ENCODE results near the gene OR52B6. TPM values are rescaled to one million over a fixed set of nuclear protein-coding genes. Genes with fewer than 3 reads are reported as not detected.

Gene OR52B6
- total RNA-seq, 1 experiment from 2014 or later: not detected

- TF ChIP-seq ARID4B (CRISPR knock-in tag; IDR thresholded peaks at IDR 0.05; ENCODE audit: borderline replicate concordance) (no peak), ERG (CRISPR knock-in tag; IDR thresholded peaks at IDR 0.05) (no peak), MLX (CRISPR knock-in tag; IDR thresholded peaks at IDR 0.05) (no peak)
Measured at GRCh38 chr11:5625281-5625680, 44.6 kb downstream of the OR52B6 start (continued).

- Mint-ChIP-seq H3K9me3 (0 out of 2 replicates have a peak, but pooled peaks cover 3% of the 10 kb centered on the region), H3K36me3 (no peaks in the 10 kb centered on the region), H3K4me1 (peaks cover 29% of the 10 kb centered on the region), H3K27me3 (ENCODE audit: low read depth) (no peaks in the 10 kb centered on the region), H3K4me3 (no peak overlapping the region), H3K27ac (no peak overlapping the region)
- DNase-seq (ENCODE audit: low spot score) (no peak), ATAC-seq (no peak)
- CTCF ChIA-PET: no interaction called here
- POLR2A ChIA-PET: no interaction called here
- no peak for TF ChIP-seq USF1 (CRISPR knock-in tag; IDR thresholded peaks at IDR 0.05)
- no peak for TF ChIP-seq NR1H2 (CRISPR knock-in tag; IDR thresholded peaks at IDR 0.05)
- no peak for TF ChIP-seq CREM (CRISPR knock-in tag; IDR thresholded peaks at IDR 0.05)
Measured at GRCh38 chr11:5626196-5626595, 45.5 kb downstream of the OR52B6 start.

- no peak for DNase-seq (ENCODE audit: low spot score)
- H3K27me3 Mint-ChIP-seq (ENCODE audit: low read depth): no peaks in the 10 kb centered on the region; the same call in 1 of the 2 replicates
Measured at GRCh38 chr11:5631417-5631816, 50.7 kb downstream of the OR52B6 start.

More at GRCh38 chr11:5631417-5631816, 50.7 kb downstream of the OR52B6 start:
- POLR2A ChIA-PET: no interaction called here
- no peak for ATAC-seq
- Mint-ChIP-seq H3K9me3 (peaks cover 7% of the 10 kb centered on the region; the same call in 1 of the 2 replicates), H3K36me3 (peaks cover 3% of the 10 kb centered on the region), H3K4me1 (no peaks in the 10 kb centered on the region), H3K27ac (no peak overlapping the region), H3K4me3 (no peak overlapping the region)
- TF ChIP-seq ATF6 (CRISPR knock-in tag; IDR thresholded peaks at IDR 0.05) (no peak), MLX (CRISPR knock-in tag; IDR thresholded peaks at IDR 0.05) (no peak), ZNF138 (CRISPR knock-in tag; conservative IDR thresholded peaks at IDR 0.05) (no peak), ZNF121 (CRISPR knock-in tag; IDR thresholded peaks at IDR 0.05) (no peak), ZNF512 (CRISPR knock-in tag; IDR thresholded peaks at IDR 0.05; ENCODE audit: borderline replicate concordance) (no peak), HMGXB4 (CRISPR knock-in tag; IDR thresholded peaks at IDR 0.05) (no peak), NFATC4 (CRISPR knock-in tag; IDR thresholded peaks at IDR 0.05) (no peak), ARID4B (CRISPR knock-in tag; IDR thresholded peaks at IDR 0.05; ENCODE audit: borderline replicate concordance) (no peak), CREB1 (CRISPR knock-in tag; IDR thresholded peaks at IDR 0.05) (no peak), IRF2 (CRISPR knock-in tag; IDR thresholded peaks at IDR 0.05; ENCODE audit: borderline replicate concordance, low read depth) (no peak)
- CTCF ChIA-PET: no interaction called here
